NCI-H345 treated with DMSO at 0.1 percent for 48 hours (cell line): Measurements from ENCODE around the gene MYO9B.

Source experiments
- DNase-seq: peaks from one replicate; lab custom pipeline; 2025; ENCODE audit not compliant: unreplicated experiment; lab: John Stamatoyannopoulos, UW

The MYO9B gene

GRCh38 chr19:17235971-17236777 lies 160.6 kb downstream of the MYO9B start:
- no peak for DNase-seq

GRCh38 chr19:17236811-17237543 lies 161.4 kb downstream of the MYO9B start:
- DNase-seq, result no peak

GRCh38 chr19:17237747-17238706 lies 162.4 kb downstream of the MYO9B start:
- no peak for DNase-seq

GRCh38 chr19:17240062-17240752 lies 164.6 kb downstream of the MYO9B start:
- DNase-seq, result no peak

- DNase-seq, result no peak
These were observed 165.3 kb downstream of the MYO9B start for GRCh38 chr19:17240826-17241399.

DNA sequence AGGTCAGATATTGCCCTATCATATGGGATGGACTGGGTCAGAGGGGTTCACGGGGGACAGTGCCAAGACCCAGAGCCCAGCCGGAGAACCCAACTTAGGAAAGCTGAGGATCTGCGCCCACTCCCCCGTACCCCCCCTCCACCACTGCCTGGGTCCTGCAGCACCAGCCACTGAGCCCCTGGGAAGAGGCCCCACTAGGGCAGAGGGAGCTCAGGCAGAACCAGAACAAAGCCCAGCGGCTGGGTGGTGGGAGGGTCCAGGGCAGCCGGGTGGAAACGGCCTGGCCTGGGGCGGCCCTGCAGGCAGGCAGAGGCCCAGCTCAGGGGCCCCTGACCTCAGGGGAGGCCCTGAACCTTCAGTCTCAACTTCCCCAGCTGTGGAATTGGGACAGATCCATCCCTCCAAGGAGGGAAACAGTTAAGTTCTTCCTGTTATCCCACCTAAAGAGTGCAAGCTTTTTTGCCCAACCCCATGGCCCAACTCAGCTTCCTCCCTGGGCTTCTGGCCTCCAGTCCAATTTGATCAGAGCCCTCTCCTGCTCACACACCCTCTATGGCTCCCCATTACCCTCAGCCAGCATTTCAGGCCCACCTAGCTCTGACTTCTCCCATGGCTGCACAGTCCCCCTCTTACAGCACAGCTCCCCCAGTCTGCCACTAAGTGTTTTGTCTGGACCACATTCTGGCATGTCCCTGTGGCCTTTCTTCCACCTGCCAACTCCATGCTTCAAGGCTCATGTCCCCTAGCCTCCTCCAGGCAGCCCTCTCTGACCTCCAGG lies 167.0 kb downstream of the MYO9B start:
- DNase-seq, result no peak

DNA sequence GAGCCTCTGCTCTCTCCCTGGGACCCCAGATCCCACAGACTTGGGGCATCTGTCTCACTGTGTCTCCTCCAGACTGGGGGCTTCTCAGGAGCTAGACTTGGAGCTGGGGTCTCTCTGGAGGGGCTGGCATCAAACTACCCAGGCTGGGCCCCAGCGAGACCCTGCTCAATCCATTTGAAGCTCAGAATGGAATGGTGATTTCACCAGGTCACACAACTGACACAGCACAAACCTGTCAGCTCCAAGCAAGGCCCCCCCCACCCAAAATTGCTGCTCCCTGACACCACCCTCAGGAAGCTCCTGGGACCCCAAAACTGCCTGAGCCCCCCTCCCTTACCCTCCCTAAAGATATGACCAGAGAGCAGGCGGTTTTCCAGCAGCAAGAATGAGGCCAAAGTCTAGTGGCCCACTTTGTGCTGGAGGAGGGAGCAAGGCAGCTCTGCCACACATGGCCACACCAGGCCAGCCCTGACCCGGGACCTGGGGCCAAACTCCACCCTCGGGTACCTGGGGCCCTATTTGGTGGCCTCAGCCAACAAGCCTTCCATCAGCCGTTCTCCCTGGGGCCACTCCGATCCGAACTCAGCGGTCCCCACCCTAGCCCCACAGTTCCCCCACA lies 167.7 kb downstream of the MYO9B start:
- no peak for DNase-seq

- DNase-seq, result no peak
These were observed 168.4 kb downstream of the MYO9B start for GRCh38 chr19:17243830-17244617.

- no peak for DNase-seq
These were observed 169.3 kb downstream of the MYO9B start for GRCh38 chr19:17244618-17245534.

GRCh38 chr19:17245535-17245984 lies 170.0 kb downstream of the MYO9B start, which contains the start of gene NR2F6:
NR2F6 (minus strand) TSS chr19:17245919; CDS start chr19:17245220, 699 bp downstream.
- DNase-seq, result no peak

DNA sequence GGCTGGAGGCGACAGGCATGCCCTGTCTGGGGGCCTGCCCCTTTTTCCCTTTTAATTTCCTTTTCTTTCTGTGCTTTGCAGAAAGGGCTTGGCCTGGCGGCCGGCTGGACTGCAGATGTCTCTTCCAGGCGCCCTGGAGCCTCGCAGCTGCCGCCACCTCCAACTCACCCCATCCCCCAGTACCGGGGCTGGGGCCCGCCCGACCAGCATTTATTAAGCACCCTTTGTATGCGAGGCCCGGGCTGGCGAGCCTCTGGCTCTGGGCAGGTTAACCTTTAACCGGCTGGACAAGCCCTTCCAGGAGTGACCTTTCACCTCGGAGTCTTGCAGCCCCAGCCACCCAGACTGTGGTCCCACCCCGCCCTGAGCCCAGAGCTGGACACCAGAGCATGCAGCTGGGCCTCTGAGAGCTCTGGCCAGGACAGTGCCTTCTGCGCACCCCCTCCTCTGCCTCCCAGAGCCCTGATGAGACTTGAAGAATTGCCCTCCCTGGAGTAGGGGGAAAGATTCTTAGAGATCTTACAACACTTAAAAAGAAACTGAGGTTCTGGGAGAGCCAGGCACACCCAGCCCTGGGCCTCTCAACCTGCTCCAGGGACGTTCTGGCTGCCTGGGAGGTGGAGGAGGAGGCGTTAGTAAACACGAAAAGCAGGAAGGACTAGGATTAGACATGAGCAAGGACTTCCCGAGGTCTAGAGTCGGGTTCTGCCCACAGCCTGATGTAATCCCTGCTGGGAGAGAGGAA lies 171.3 kb downstream of the MYO9B start:
- no peak for DNase-seq

DNA sequence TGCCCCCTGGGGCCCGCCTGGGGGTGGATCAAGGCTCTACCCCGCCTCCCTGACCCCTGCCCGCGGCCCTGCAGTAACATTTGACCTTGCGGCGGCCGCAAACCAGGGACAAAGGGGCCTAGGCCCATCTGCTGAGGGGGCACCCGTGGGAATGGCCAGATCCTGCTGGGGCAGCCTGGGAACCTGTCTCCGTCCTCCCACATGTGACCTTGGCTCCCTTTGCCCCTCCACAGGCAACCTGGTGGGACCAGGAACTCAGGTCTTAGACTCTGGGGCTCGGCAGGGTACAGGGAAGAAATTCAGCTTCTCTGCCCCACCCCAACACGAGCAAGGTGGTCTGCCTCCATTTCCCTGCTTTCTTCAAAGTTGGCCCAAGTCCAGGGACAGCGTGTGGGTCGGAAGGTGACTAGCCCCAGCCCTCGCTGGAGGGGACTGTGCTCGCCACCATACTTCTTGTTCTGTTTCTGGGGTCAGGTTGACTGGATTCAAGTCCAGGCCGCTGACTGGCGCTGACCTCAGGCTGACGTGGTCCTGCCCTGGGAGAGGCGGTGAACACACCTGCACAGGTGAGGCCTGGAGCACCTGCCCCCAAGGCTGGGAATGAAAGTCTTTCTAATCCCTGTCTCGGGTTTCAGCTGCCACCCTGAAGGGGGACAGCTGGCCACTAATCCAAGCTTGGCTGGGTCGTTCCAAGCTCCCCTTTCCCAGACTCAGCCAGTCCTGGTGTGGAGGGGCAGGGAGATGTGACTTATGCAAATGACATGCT lies 172.6 kb downstream of the MYO9B start:
- DNase-seq, result no peak

- no peak for DNase-seq
These were observed 174.4 kb downstream of the MYO9B start for GRCh38 chr19:17249887-17250548.

- DNase-seq, result no peak
These were observed 179.1 kb downstream of the MYO9B start for GRCh38 chr19:17254636-17255035.

GRCh38 chr19:17255150-17255621 lies 179.6 kb downstream of the MYO9B start:
- no peak for DNase-seq
